NCI-H128 (cell line): ENCODE measurements around the gene CCDC63.

Experiments
- DNase-seq: peaks from one replicate; lab custom pipeline; 2025; ENCODE audit not compliant: unreplicated experiment; lab: John Stamatoyannopoulos, UW

CCDC63 gene

GRCh38 chr12:110846615-110847566, at the start of gene CCDC63:
Gene CCDC63, plus strand, starts transcription at chr12:110846987. Its CDS starts 5,968 bp downstream, at chr12:110852955.
- no peak for DNase-seq

DNA sequence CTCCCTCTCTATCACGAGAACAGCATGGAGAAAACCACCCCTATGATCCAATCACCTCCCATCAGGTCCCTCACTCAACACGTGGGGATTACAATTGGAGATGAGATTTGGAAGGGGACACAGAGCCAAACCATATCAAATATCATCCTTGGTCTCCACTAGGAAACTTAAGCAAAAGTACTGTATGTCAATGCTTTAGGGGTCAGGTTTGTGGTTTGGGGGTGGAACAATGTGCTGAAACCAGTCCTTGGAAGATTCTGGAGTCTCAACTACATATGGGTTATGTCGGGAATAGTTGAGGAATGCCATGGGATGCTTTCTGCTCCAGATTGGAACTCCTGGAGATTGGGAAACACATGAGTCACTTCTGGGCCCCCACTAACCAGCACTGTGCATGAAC, 48.3 kb upstream of the CCDC63 start:
- no peak for DNase-seq

GRCh38 chr12:110802489-110802888, 44.3 kb upstream of the CCDC63 start:
- no peak for DNase-seq

- no peak for DNase-seq
Observed at GRCh38 chr12:110804406-110804805, 42.4 kb upstream of the CCDC63 start.

- no peak for DNase-seq
Observed at GRCh38 chr12:110807640-110808039, 39.1 kb upstream of the CCDC63 start.

GRCh38 chr12:110809149-110809548, 37.6 kb upstream of the CCDC63 start:
- no peak for DNase-seq

DNA sequence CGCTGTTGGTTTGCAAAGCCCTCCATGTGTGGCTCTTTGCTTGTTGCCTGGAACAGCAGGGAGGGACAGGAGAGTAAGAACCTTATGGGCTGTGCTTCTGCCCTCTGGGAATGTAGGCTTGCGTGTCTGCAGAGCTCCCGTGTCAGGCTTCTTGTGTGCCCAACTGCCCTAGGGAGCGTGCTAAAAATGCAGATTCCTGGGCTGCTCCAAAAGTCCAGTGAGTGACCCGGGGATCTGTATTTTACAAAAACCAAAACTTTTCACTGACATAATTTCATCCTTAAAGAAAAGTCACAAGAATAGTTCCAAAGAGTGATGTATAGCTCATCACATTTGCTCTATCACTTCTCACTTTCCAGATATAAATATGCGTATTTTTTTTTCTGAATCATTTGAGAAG, 34.8 kb upstream of the CCDC63 start:
- DNase-seq = no peak

DNA sequence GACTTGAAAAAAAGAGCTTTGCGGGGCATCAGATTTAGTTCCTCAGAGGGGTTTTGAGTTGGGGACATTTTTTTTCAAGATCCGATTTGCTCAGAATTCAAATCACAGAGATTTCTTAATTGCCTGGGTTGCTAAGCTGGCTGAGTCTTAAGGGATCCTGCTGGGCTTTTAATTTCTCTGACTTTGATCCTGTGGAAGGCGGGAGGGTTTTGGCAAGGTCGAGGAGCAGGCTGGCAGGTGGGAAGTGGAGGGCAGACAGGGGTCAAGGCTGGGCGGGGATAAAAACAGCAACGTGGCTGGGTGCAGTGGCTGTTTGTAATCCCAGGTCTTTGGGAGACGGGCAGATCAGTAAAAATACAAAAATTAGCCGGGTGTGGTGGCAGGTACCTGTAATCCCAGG, 33.5 kb upstream of the CCDC63 start:
- no peak for DNase-seq

GRCh38 chr12:110813756-110814155, 33.0 kb upstream of the CCDC63 start:
- DNase-seq = no peak

- no peak for DNase-seq
Observed at GRCh38 chr12:110816248-110816647, 30.5 kb upstream of the CCDC63 start.

GRCh38 chr12:110816779-110817178, 30.0 kb upstream of the CCDC63 start:
- no peak for DNase-seq

DNA sequence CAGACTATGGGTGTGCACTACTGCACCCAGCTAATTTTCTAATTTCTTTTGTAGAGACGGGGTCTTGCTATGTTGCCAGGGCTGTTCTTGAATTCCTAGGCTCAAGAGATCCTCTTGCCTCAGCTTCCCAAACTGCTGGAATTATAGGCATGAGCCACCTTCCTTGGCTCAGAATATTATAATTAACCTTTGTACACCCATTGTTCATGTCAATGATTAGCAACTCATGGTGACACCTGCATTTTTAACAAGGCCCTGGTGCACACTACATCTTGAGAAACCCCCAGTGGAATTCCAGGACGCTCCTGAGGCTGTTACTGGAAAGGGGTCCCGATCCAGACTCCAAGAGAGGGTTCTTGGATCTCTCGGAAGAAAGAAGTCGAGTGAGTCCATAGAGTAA, 28.3 kb upstream of the CCDC63 start:
- DNase-seq = no peak

DNA sequence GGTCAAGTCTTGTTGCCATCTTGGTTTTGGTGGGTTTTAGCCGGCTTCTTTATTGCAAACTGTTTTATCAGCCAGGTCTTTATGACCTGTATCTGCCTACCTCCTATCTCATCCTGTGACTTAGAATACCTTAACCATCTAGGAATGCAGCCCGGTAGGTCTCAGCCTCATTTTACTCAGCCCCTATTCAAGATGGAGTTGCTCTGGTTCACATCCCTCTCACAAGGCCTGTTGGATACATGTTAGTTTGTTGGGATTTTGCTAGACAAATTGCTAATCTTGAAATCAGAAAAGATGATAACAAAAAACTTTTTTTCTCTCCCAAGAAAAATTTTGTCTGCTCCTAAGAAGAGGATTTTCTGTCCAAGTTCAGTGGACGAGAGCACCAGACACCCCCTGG, 27.6 kb upstream of the CCDC63 start:
- no peak for DNase-seq

GRCh38 chr12:110819646-110820045, 27.1 kb upstream of the CCDC63 start:
- no peak for DNase-seq

GRCh38 chr12:110821917-110822316, 24.9 kb upstream of the CCDC63 start:
- DNase-seq = no peak

GRCh38 chr12:110822821-110823415, 23.9 kb upstream of the CCDC63 start:
- DNase-seq = no peak

- no peak for DNase-seq
Observed at GRCh38 chr12:110824342-110824741, 22.4 kb upstream of the CCDC63 start.

- no peak for DNase-seq
Observed at GRCh38 chr12:110825530-110825929, 21.3 kb upstream of the CCDC63 start.

DNA sequence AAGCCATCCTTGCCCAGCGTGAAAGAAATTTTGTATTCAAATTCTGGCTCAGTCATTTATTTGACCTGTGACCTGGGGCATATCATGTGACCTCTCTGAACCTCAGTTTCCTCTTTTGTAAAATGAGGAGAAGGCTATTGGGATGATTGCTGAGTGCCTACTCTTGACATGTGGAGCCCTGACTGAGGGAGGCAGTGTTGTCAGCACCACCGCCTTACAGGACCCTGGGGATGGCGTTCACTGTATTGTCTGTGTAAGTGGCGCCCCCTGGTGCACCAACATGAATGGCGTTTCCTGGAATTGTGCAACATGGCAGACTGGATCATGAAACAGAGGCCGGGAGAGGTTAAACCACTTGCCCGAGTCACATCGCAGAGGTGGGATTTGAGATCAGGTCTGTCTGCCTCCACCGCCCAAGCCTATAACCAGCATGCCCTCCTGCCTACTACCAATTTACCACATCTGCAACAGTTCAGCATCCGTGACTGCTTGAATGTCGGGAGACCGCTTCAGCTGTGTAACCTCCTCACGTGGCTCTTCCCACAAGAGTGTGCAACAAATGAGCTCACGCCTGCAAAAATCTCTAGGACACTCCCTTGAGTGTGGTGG, 20.1 kb upstream of the CCDC63 start:
- DNase-seq = peak; percentile 86

- DNase-seq = no peak
Observed at GRCh38 chr12:110829308-110829707, 17.5 kb upstream of the CCDC63 start.

- DNase-seq = no peak
Observed at GRCh38 chr12:110836291-110836690, 10.5 kb upstream of the CCDC63 start.

- no peak for DNase-seq
Observed at GRCh38 chr12:110841007-110841406, 5.8 kb upstream of the CCDC63 start.
